NCI-H524 treated with DMSO at 0.1 percent for 48 hours (cell line): Measurements from ENCODE around the gene HELB.
A peak's percentile ranks its signal among the peaks of the same experiment; 100 is the strongest.

Experiments used
- DNase-seq: peaks from one replicate; lab custom pipeline; 2025; lab: John Stamatoyannopoulos, UW

Gene HELB

DNA sequence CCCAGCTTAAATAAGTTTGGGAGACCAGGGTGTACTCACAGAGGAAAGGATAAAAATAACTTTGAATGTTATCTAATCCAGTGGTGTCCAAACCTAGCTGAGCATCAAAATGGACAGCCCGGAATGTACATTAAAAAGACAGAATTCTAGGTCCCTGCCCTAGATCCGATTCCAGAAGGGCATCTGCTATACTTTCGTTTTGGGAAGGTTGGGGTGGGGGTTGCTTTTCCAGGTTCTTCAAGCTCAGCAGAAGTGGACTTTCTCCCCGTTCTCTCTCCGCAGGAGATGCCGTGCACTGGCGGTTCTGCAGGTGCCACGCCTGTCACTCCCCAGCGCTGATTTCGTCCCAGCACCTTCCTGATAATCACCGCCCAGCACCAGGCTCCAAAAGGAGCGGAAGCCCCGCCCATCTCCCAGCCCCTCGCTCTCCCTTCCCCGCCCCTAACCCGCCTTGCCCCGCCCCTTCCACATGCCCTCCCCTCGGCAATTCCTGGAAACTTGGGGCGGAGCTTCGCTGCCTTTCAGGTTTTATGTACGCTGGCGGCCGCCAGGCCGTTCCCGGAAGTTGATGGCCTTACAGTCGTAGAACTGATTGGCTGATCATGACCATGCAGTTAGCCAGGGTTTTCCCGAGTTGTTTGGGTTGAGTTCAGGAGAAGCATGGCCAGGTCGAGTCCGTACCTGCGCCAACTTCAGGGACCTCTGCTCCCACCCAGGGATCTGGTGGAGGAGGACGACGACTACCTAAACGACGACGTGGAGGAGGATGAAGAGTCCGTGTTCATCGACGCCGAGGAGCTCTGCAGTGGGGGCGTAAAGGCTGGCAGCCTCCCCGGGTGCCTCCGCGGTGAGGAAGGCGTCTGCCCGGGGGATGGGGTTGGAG, at the start of gene HELB:
TSS of gene HELB (plus strand) at position 550 of the 883 bp plus-strand sequence. CDS start at position 661, 111 bp downstream.
- DNase-seq: peak; percentile 83

DNA sequence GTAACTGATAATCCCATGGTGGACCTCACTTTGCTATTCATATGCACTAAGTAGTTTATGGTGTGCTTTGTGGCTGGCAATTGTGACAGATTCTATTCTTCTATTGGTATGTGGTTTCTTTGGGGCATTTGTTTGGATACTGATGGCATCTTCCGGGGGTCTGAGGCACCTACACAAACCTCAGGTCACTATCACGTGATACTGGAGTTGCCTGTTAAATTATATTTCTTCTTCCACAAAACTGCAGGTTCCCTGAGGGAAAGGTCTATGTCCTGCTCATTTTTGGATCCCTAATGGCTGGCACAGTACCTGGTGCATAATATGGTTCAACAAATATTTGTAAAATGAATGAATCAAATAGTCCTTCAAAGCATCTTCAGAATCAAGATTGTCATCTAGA, 49.5 kb upstream of the HELB start:
- no peak for DNase-seq

DNA sequence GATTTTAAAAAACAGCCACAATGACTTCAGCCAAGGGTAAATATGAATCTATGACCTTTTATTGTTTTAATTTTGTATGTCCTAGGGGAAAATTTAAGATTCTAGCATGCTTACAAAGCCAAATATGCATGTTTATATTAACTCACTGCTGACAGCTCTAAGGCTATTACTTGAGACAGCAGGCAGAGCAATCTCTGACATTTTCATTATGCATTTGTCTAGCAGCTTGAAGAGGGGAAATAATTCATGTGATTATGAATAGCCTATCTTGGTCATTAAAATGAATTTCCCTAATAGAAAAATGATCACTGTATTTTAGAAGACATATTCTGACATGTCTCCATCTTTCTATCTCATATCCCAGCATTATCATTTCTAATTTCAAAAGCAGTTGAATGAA, 46.6 kb upstream of the HELB start:
- DNase-seq: no peak

DNA sequence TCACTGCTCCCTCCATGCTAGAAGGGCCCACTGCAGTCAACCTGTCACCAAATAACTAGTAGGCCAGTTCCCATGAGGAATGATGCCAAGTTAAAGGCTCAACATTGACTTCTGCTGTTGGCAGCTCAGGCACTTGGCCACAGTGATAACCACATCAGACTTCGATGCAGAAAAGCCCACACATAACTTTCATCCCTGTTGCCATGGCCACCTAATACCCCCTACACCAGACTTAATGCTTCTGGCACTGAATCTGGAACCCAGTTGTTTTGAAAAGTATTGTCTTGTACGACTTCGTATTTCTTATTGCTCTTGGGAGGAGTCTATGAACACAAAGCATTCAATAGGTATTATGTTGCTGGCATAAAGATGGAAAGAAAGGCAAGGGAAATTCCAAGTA, 44.3 kb upstream of the HELB start:
- DNase-seq: no peak

DNA sequence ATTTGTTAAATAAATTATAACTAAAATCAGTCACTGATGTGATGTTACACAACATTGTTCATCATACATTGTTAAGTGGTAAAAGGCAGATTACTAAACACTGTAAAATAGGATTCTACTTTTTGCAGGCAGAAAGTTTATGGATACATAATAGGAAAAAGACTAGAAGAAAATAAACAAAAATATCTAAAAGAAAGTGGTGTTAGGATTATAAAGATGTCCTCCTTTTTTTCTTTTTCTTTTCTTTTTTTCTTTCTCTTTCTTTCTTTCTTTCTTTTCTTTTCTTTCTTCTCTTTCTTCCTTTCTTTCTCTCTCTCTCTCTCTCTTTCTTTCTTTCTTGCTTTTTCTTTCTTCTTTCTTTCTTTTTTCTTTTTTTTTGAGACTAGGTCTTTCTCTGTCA, 39.6 kb upstream of the HELB start:
- no peak for DNase-seq

DNA sequence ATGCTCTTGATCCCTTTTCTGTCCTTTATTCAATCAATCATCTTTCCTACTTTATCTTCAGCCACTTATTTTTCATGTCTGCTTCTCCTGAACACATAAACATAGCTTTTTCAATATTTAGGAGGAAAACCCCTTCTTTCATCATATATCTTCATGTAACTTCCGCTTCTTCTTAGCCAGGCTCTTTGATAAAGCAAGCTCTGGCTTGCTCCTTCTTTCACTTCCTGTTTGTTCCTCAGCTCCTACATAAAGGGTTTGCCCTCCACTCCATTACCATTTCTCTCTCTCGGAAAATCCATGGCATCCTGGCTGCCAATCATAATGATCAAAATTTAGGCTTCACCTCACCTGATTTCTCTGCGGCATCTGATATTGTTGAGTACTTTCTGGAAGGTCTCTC, 33.7 kb upstream of the HELB start:
- DNase-seq: no peak

DNA sequence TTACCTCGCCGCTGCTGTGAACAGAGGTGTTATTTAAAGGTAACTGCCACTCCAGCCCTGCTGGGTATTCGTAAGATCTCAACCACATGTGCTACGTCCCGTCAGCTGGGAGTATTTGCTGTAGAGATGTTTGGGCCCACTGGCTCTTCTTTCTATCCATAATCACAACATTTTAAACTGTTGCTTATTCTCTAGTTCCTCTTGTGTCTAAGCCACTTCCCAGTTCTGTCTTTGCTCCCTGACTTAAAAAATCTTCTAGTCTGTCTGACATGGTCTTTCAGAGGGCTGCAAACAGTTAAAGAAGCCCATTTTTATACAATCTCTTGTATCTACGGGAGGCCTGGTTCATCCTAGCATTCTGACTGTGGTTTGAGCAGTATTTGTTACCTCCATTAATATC, 33.2 kb upstream of the HELB start:
- DNase-seq: no peak

DNA sequence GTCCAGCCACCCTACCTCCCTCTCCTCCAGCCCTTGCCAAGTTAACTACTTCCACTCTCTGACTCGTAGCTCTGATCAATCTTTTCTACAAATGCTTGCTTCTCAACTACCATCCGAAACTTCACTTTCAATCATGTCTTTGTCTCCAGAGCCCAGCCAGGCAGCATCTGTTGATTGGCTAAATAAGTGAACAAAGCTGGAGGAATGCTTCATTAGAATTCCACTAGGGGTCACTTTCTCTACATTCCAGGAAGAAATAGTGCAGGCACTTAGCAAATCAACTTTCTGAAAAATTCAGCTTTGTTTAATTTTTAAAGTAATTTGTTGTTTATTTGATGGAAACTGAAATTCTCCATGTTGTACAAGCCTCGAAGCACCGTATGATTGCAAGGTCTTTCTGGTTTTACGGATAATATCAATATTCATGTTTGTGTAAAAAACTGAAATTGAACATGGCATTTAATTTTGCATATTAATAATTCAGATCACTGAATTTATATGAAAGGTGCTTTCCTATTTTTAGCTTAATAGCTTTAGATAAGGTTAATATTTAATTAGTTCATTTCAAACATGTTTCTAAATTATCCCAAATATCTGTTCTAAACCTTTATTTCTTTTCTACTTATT, 32.4 kb upstream of the HELB start:
- peak; percentile 2 for DNase-seq

DNA sequence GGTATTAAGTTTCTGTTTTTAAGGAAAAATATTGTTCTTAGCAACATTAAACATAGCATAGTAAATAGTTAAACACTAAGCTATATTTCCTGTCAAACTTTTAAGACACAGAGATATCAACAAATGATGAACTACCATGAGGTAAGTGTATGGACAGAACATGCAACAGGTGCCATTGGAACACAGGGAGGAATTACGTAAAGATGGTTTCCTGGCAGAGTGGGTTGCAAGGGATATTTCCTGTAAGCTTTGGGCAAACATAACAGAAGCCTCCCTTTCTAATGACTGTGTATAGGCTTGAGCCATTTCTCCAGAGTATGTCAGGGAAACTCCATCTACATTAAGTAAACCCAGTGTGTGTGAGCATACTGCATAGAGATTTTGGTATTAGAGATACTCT, 31.7 kb upstream of the HELB start:
- DNase-seq: no peak

DNA sequence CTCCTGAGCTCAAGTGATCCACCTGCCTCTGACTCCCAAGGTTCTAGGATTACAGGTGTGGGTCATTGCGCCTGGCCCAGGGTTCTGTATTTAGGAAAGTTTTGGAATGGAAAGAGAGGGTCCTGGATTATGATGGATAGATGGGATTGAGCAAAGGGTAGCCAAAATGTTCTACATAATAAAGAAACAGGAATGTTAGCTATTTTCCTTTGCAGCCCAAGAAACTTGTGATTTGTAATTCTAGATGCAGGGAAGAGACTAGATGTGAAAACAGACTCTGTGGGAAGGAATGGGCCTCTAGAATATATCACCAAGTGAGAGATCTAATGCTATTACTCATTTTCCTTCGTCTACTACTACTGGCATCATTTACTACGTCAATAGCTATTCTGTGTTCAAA, 29.6 kb upstream of the HELB start:
- DNase-seq: no peak

DNA sequence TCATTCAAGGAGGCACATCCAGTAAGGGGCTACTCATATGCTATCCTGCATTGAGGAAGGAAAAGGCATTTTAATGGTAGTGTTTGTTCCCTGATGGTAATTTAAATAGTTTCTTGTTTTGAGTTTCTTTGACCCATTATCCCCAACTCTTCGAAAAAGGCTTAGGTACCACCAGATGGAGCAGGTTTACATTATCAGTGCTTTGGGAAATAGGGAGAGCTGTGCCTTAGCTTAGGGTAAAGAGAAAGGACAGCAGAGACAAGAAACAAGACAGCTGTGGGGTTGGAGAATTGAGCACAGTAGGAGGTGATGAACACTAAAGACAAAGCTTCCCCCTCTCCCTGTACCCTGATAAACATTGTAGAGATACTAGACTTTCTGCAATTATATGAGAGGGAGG, 29.1 kb upstream of the HELB start:
- no peak for DNase-seq

DNA sequence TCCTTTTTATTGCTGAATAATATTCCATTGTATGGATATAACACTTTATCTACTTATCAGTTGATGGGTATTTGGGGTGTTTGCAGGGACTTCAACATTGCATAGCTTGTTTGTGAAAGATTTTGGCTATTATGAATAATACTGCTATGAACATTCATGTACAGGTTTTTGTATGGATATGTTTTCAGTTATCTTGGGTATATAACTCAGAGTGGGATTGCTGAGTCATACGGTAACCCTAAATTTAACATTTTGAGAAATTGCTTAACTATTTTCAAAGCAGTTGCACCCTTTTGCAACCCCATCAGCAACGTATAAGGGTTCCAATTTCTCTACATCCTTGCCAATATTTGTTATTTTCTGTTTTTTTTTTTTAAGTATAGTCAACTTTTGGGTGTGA, 27.3 kb upstream of the HELB start:
- DNase-seq: no peak

DNA sequence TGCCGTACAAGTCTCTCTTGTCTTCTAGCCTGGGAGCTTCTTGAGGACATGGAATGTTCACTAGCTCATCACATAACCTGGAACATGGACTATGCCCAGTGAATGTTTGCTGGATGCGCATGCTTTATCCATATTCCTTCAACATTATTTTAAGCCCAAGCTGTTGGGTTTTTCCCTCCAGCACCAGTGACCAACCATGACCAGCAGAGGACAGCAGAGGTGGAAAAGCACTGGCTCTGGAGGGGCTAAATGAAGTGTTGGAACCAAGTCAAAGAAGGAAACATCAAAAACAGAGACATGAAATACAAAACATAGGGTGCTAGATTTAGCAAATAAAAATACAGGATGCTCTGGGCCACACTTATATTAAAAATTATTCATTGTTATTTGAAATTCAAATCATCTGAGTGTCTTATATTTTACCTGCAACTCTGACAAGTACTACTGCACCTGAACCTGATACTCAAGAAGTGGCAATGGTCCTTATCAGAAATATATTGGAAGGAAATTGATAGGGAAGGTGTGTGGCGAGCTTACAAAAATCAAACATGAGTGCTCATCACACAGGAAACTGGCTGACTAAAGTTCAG, 23.1 kb upstream of the HELB start:
- DNase-seq: no peak

DNA sequence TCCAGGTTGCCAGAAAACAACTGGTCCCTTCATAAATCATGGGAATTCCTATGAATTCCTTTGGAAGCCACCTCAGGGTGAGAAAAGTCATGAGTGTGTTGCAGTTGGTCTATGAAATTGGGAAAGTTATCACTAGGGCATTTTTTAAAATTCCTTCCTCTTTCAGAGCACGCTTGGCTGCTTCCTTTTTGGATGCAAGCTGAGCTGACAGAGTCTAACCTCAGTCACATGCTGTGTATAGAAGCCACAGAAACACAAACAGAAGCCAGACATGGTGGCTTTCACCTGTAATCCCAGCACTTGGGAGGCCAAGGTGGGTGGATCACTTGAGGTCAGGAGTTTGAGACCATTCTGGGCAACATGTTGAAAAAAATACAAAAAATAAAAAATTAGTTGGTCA, 21.7 kb upstream of the HELB start:
- DNase-seq: no peak

DNA sequence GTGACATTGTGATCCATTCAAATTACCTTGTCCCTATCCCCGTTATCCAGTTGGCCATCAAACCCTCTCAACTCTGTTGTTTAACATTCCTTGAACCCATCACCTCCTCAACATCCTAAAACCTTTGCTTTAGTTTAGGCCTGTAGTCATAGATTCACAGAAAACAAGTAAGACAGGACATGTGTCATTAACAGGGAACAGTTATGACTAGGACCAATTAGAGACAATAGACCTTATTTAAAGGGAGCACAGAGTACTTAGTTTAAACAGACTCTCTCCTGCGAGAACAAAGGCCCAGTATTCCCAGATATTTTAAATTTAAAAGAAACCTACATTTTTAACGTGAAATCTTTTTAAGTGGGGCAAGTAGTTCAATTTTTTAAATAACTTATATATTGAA, 20.0 kb upstream of the HELB start:
- DNase-seq: no peak

DNA sequence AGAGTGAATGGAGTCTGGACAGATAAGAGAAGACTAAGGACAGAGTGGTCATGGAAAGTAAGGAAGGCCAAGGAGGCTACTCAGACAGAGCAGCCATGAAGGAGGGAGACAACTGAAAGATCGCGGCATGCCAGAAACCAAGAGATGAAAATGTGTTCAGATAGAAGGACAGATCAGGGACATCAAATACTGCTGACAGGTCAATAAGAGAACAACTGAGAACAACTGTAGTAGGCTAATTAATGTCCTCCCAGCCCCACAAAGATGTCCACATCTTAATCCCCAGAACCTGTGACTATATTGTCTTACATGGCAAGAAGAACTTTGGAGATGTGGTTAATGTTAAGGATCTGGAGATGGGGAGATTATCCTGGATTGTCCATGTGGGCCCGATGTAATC, 15.0 kb upstream of the HELB start:
- DNase-seq: no peak

DNA sequence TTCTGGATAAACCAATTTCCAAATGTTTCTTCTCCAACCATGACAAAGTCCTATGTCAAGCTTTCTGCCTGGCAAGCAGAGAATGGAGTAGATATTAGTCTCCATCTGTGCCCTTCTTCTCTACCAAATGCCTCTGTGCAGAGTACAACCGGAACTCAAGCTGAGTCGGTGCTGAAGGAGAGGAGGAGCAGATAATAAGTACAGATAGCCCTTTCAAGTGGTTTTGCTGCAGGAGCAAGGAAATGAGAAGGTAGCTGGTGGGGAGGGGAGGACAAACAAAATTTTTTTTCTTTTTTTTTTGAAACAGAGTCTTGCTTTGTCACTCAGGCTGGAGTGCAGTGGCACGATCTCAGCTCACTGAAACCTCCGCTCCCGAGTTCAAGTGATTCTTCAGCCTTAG, 14.2 kb upstream of the HELB start:
- no peak for DNase-seq

DNA sequence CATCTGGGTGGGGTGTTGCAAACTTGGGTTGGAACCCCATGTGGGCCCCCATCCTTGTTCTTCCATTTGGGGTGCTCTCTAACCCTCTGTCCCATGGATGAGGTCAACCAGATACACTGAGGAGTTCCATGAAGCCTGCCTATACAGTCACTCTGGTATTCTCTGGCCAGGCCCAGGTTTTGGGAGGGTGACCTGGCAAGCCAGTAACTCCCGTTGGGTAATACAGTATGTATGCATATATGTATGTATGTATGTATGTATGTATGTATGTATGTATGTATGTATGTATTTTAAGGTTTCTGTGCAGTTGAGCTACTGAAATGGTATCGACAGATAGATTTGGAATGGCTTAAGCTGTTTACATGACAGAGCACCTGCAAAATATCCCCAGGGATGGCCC, 12.8 kb upstream of the HELB start:
- no peak for DNase-seq

DNA sequence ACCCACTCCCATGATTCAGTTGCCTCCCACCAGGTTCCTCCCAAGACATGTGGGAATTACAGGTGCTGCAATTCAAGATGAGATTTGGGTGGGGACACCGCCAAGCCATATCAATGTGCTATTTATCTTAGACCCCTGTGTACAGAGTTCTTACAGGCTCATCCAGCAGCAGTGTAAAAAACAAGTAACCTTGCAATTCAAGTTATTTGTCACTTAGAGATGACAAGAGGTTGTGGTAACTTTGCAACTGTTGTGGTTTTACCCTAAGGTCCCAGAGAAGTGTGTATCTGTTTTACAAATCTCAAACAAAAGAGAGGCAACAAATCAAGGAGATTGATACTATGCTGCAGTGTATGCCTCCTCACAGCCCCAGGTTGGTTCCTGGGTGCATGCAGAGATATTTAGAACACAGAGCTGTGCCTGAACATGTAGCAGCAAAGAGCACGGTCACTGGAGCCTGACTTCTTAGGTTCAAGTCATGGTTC, 11.5 kb upstream of the HELB start:
- DNase-seq: no peak

DNA sequence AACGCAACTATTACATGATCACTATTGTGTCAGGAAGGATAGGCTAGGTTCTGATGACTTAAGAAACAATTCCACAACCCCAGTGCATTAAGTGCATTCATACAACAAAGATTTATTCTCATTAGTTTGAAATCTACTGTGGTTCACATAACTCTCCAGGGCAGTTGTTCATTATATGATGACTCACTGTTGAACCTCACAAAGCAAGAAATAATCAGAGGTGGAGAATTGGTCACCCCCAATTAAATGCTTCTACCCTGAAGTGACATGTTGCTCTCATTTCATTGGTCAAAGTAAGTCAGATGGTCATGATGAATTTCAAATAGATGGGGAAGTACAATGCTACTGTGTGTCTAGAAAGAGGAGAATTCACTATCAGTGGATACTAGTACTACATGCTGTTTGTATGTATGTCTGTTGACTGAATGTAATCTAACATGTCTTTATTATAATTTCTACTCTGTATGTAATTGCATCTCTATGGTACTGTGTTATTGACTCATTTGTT, 6.1 kb upstream of the HELB start:
- DNase-seq: no peak

DNA sequence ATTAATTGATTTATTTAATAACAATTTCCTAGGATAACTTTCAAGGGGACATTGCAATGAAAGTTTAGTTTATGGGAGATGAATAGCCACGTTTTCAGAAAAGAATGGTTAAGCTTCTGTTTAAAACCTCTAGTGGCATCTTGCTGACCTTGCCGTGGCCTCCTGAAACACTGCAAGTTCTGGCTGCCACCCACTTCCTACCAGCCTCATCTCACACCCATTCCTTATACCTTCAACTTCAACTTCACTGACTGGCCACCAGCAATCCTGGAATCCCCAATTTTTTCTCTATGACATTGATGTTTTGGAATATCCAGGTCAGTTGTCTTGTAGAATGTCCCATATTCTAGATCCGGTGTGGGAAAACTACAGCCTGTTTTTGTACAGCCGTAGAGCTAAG, 5.2 kb upstream of the HELB start:
- DNase-seq: no peak

DNA sequence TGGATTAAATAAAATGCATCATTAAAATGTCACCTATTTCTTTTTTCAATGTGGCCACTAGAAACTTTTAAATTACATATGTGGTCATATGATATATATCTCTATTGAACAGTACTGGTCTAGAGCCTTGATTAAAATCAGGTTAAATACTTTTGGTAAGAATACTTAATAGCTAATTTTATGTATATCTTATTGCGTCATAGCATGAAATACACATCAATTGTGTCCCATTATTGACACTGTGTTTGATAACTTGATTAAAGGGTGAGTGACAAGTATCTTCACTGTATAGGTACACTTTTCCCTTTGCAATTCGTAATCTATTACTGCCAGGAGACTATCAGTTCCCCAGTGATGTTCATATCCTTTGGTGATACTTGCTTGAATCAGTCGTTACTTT, 4.4 kb upstream of the HELB start:
- DNase-seq: no peak

DNA sequence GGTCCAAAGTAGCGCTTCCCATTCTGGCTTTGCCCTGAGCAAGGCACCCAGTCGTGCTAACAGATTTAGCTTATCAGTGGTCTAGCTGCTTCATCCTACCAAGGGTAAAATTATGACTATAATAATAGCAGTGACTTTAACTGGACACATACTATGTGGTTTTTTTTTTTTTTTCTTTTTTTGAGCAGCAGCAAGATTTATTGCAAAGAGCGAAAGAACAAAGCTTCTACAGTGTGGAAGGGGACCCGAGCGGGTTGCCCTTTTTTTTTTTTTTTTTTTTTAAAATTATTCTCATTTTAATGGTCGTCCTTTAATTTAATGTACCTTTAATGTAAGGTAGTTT, 505 bp downstream of the HELB start:
- no peak for DNase-seq
